Neuronal stem cell (in vitro differentiated cells): Measurements from ENCODE around the gene MORC3. TPM values are rescaled to one million over a fixed set of nuclear protein-coding genes. Genes with fewer than 3 reads are reported as not detected.
A peak's percentile ranks its signal among the peaks of the same experiment; 100 is the strongest.
"Not testable (repeated sequence)": the region's sequence is repeated elsewhere in the genome, so short reads cannot be mapped to it uniquely, and the experiment has no call there.

Source experiments
- DNase-seq: peaks from one replicate; pipeline ENCODE4 v3.0.0-alpha.2; 2013; ENCODE audit warnings: low spot score
- H2AFZ ChIP-seq: one replicate; pipeline ENCODE4 v1.6.1; 2013; ENCODE audit warnings: mild to moderate bottlenecking, low read length, inconsistent platforms
- H2AK5ac ChIP-seq: 2 replicates; pipeline ENCODE4 v1.6.1; 2013; ENCODE audit warnings: low read depth, mild to moderate bottlenecking, inconsistent platforms, low read length, moderate library complexity, mixed read lengths
- H2BK120ac ChIP-seq: 2 replicates; pipeline ENCODE4 v1.6.1; 2013; ENCODE audit warnings: low read depth, mild to moderate bottlenecking, inconsistent platforms, low read length, moderate library complexity, mixed read lengths
- H2BK12ac ChIP-seq: one replicate; pipeline ENCODE4 v1.6.1; 2013; ENCODE audit warnings: low read length, inconsistent platforms
- H2BK15ac ChIP-seq: 2 replicates; pipeline ENCODE4 v1.6.1; 2013; ENCODE audit warnings: mild to moderate bottlenecking, low read length, inconsistent platforms, mixed read lengths
- H2BK5ac ChIP-seq: one replicate; pipeline ENCODE4 v1.6.1; 2013; ENCODE audit warnings: inconsistent platforms, mild to moderate bottlenecking, low read length, moderate library complexity
- H3K14ac ChIP-seq: one replicate; pipeline ENCODE4 v1.6.1; 2013; ENCODE audit warnings: low read length, inconsistent platforms
- H3K18ac ChIP-seq: 2 replicates; pipeline ENCODE4 v1.6.1; 2013; ENCODE audit warnings: low read length, inconsistent platforms
- H3K23ac ChIP-seq: 2 replicates; pipeline ENCODE4 v1.6.1; 2013; ENCODE audit warnings: low read depth, mild to moderate bottlenecking, mixed read lengths, low read length, inconsistent platforms; ENCODE audit not compliant: poor library complexity
- H3K27ac ChIP-seq: replicated peaks from 3 replicates; pipeline ENCODE4 v1.5.1; 2013; ENCODE audit warnings: low read length, inconsistent platforms
- H3K27me3 ChIP-seq, 3 experiments: 2 replicates each; pipeline ENCODE4 v1.6.1; 2013; ENCODE audit warnings: low read length in 3 of 3, mild to moderate bottlenecking in 2 of 3, inconsistent platforms in 1 of 3, low read depth in 1 of 3, mixed read lengths in 1 of 3, moderate library complexity in 1 of 3; ENCODE audit not compliant: control insufficient read depth in 3 of 3, insufficient read depth in 3 of 3
- H3K36me3 ChIP-seq, 2 donors: replicated peaks in 1 of 2; 2 replicates each; pipeline ENCODE4 v1.6.1; 2013; ENCODE audit warnings: low read length in 2 of 2; ENCODE audit not compliant: control insufficient read depth in 2 of 2, insufficient read depth in 2 of 2
- H3K4ac ChIP-seq: 2 replicates; pipeline ENCODE4 v1.6.1; 2013; ENCODE audit warnings: inconsistent platforms, mild to moderate bottlenecking, low read length, moderate library complexity
- H3K4me1 ChIP-seq, 2 donors: 1 replicate in 1 of 2; 2 replicates in 1 of 2; pipeline ENCODE4 v1.6.1; 2013; ENCODE audit warnings: low read length in 2 of 2, low read depth in 1 of 2; ENCODE audit not compliant: control insufficient read depth in 2 of 2, insufficient read depth in 1 of 2
- H3K4me2 ChIP-seq: one replicate; pipeline ENCODE4 v1.6.1; 2013; ENCODE audit warnings: mild to moderate bottlenecking, low read length, inconsistent platforms; ENCODE audit not compliant: insufficient read depth, poor library complexity, severe bottlenecking
- H3K4me3 ChIP-seq, 2 donors: 2 replicates each; pipeline ENCODE4 v1.5.1; 2013; ENCODE audit warnings: low read length in 2 of 2, mild to moderate bottlenecking in 2 of 2, inconsistent platforms in 1 of 2, moderate library complexity in 1 of 2
- H3K79me1 ChIP-seq: one replicate; pipeline ENCODE4 v1.6.1; 2013; ENCODE audit warnings: low read depth, mild to moderate bottlenecking, inconsistent platforms, low read length, moderate library complexity
- H3K9ac ChIP-seq: one replicate; pipeline ENCODE4 v1.6.1; 2013; ENCODE audit warnings: mild to moderate bottlenecking, low read depth, low read length, inconsistent platforms; ENCODE audit not compliant: poor library complexity
- H3K9me3 ChIP-seq, 2 donors: replicated peaks in 1 of 2; 2 replicates each; pipeline versions ENCODE3 to v1.6.1; 2013; ENCODE audit warnings: low read length in 2 of 2, mild to moderate bottlenecking in 2 of 2, inconsistent platforms in 1 of 2, low read depth in 1 of 2, mixed read lengths in 1 of 2, moderate library complexity in 1 of 2; ENCODE audit not compliant: control insufficient read depth in 2 of 2, insufficient read depth in 1 of 2
- H4K8ac ChIP-seq: one replicate; pipeline ENCODE4 v1.6.1; 2013; ENCODE audit warnings: low read depth, mild to moderate bottlenecking, inconsistent platforms, low read length, moderate library complexity
- H4K91ac ChIP-seq: one replicate; pipeline ENCODE4 v1.6.1; 2013; ENCODE audit warnings: low read length, low read depth, mild to moderate bottlenecking, inconsistent platforms; ENCODE audit not compliant: poor library complexity
- WGBS, 2 donors: extraction: QIAGEN DNeasy Blood & Tissue Kit; methylation state at CpG; one replicate each; pipeline ENCODE4 v1.1.7; 2013; ENCODE audit warnings: missing lambda C conversion rate in 2 of 2, mixed read lengths in 1 of 2; ENCODE audit not compliant: insufficient read length in 2 of 2, insufficient replicate concordance in 1 of 2; ENCODE audit errors: extremely low coverage in 2 of 2; 5-methylcytosine and 5-hydroxymethylcytosine counted together
- polyA plus RNA-seq, 2 experiments: library from polyadenylated mRNA; stranded (reverse); fragments of 200-250 nt; gene quantifications; one replicate each; pipeline ENCODE4 v1.2.3, GENCODE V29; 2013

Gene MORC3, protein sequence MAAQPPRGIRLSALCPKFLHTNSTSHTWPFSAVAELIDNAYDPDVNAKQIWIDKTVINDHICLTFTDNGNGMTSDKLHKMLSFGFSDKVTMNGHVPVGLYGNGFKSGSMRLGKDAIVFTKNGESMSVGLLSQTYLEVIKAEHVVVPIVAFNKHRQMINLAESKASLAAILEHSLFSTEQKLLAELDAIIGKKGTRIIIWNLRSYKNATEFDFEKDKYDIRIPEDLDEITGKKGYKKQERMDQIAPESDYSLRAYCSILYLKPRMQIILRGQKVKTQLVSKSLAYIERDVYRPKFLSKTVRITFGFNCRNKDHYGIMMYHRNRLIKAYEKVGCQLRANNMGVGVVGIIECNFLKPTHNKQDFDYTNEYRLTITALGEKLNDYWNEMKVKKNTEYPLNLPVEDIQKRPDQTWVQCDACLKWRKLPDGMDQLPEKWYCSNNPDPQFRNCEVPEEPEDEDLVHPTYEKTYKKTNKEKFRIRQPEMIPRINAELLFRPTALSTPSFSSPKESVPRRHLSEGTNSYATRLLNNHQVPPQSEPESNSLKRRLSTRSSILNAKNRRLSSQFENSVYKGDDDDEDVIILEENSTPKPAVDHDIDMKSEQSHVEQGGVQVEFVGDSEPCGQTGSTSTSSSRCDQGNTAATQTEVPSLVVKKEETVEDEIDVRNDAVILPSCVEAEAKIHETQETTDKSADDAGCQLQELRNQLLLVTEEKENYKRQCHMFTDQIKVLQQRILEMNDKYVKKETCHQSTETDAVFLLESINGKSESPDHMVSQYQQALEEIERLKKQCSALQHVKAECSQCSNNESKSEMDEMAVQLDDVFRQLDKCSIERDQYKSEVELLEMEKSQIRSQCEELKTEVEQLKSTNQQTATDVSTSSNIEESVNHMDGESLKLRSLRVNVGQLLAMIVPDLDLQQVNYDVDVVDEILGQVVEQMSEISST
- 17.6 TPM for polyA plus RNA-seq (2013, experiment 1 of 2)
- polyA plus RNA-seq (2013, experiment 2 of 2), result 17.7 TPM

- Histone ChIP-seq H3K9ac (peak within 1 kb of the TSS; percentile 95), H3K27ac (peak within 1 kb of the TSS; percentile 89), H3K9me3 (peaks cover 0 to 2% of the 10 kb centered on the region in 2 donors), H3K18ac (peak within 1 kb of the TSS; percentile 98), H3K36me3 (peaks cover 0 to 24% of the 10 kb centered on the region in 2 donors), H3K4me3 (peak within 1 kb of the TSS; percentile 84 to 94), H4K8ac (no peak within 1 kb of the TSS), H3K27me3 (no peaks in the 10 kb centered on the region), H3K14ac (no peak within 1 kb of the TSS), H2AFZ (peak within 1 kb of the TSS; percentile 88), H2BK5ac (peak within 1 kb of the TSS; percentile 66), H3K4me1 (peaks cover 3 to 4% of the 10 kb centered on the region in 2 donors), H2BK12ac (no peak within 1 kb of the TSS), H3K23ac (peak within 1 kb of the TSS; percentile 99), H2BK15ac (peak within 1 kb of the TSS; percentile 37), H3K79me1 (peaks cover 3% of the 10 kb centered on the region), H4K91ac (no peak within 1 kb of the TSS), H2BK120ac (no peak within 1 kb of the TSS), H2AK5ac (peak within 1 kb of the TSS; percentile 84), H3K4ac (no peak within 1 kb of the TSS), H3K4me2 (peak within 1 kb of the TSS; percentile 48)
- no CpG with 5 or more reads among the region's 59 CpGs for WGBS, 2 donors
- DNase-seq, result peak; percentile 98
These were observed at the start of gene MORC3 for GRCh38 chr21:36319767-36320420. Gene MORC3, plus strand, starts transcription at chr21:36320197. Its CDS starts 68 bp downstream, at chr21:36320265.

- H4K91ac ChIP-seq, H2AK5ac ChIP-seq, H3K4me2 ChIP-seq, H3K79me1 ChIP-seq, H3K4me1 ChIP-seq, H4K8ac ChIP-seq, H3K18ac ChIP-seq, H3K4ac ChIP-seq, H3K4me3 ChIP-seq, H3K27ac ChIP-seq, H2AFZ ChIP-seq, H3K14ac ChIP-seq, H2BK15ac ChIP-seq, H3K9me3 ChIP-seq, DNase-seq, H3K23ac ChIP-seq, H3K27me3 ChIP-seq, H2BK12ac ChIP-seq, H3K9ac ChIP-seq, H2BK120ac ChIP-seq, H2BK5ac ChIP-seq: not testable (repeated sequence)
- H3K36me3 ChIP-seq, result peaks cover 2 to 24% of the 10 kb centered on the region in 2 donors
- WGBS, 2 donors, result no CpG with 5 or more reads among the region's 12 CpGs
These were observed 49.0 kb upstream of the MORC3 start for GRCh38 chr21:36270786-36271695.

DNA sequence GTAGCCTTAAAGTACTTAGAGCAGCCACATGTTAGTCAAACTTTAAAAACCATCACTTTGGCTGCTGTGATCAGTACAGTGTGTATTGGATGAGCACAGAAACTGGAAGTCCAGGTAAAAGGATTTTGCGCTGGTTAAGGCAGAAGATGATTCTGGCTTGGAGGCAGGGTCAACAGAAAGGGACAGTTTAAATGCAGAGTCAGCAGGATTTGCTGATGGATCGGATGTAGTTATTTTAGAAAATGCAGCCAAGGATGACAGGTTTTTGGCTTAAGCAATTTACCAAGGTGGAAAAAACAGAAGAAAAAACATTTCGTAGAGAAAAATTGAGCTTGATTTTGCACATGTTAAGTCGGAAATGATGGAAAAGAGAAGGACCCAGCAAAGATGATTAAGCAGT, 45.9 kb upstream of the MORC3 start:
- Histone ChIP-seq H4K91ac (no peak overlapping the region), H2BK12ac (no peak overlapping the region), H3K4me3 (no peak overlapping the region), H3K4me1 (no peaks in the 10 kb centered on the region), H3K14ac (no peak overlapping the region), H3K9ac (no peak overlapping the region), H2BK5ac (no peak overlapping the region), H4K8ac (no peak overlapping the region), H3K9me3 (no peaks in the 10 kb centered on the region), H3K36me3 (peaks cover 3 to 30% of the 10 kb centered on the region in 2 donors), H2BK15ac (no peak overlapping the region), H3K79me1 (peaks cover 1% of the 10 kb centered on the region), H3K4me2 (no peak overlapping the region), H2AK5ac (no peak overlapping the region), H3K27me3 (no peaks in the 10 kb centered on the region), H3K27ac (no peak overlapping the region), H3K23ac (no peak overlapping the region), H3K4ac (no peak overlapping the region), H2AFZ (no peak overlapping the region), H2BK120ac (no peak overlapping the region), H3K18ac (no peak overlapping the region)
- DNase-seq, result no peak
- no CpG with 5 or more reads among the region's 4 CpGs for WGBS, 2 donors
